NCI-H1417 treated with DMSO at 0.1 percent for 48 hours (cell line): ENCODE results near the gene PLCD4.

ENCODE experiments used
- DNase-seq: peaks from one replicate; lab custom pipeline; 2025; lab: John Stamatoyannopoulos, UW

PLCD4 gene

GRCh38 chr2:218664653-218665052 is 57.0 kb downstream of the PLCD4 start:
- no peak for DNase-seq

GRCh38 chr2:218671097-218671653 is 63.5 kb downstream of the PLCD4 start:
- DNase-seq: no peak

- DNase-seq: peak; percentile 48
Measured at GRCh38 chr2:218671654-218672566, 64.2 kb downstream of the PLCD4 start, which contains the start of the genes RNF25 and STK36. TSS of gene RNF25 (minus strand) at chr2:218672002. CDS start at chr2:218671970, 32 bp downstream. TSS of gene STK36 (plus strand) at chr2:218672086. CDS start at chr2:218672830, 744 bp downstream.

- no peak for DNase-seq
Measured at GRCh38 chr2:218679119-218679518, 71.4 kb downstream of the PLCD4 start.

- no peak for DNase-seq
Measured at GRCh38 chr2:218680061-218680460, 72.4 kb downstream of the PLCD4 start.
